BE2C (cell line): Measurements from ENCODE around the gene LHFPL2.

Experiments
- DNase-seq: peaks from one replicate; pipeline ENCODE4 v3.0.0-alpha.2; 2020
- H3K27me3 ChIP-seq: fragments of 250-450 bp; sonication (Bioruptor Pico); 2 replicates; pipeline ENCODE4 v1.5.1; 2020; ENCODE audit warnings: mild to moderate bottlenecking
- H3K36me3 ChIP-seq: fragments of 250-450 bp; sonication (Bioruptor Pico); 2 replicates; pipeline ENCODE4 v1.5.1; 2020; ENCODE audit warnings: mild to moderate bottlenecking
- H3K4me1 ChIP-seq: fragments of 250-450 bp; sonication (Bioruptor Pico); 2 replicates; pipeline ENCODE4 v1.5.1; 2020
- H3K4me3 ChIP-seq: 2 replicates; pipeline ENCODE4 v1.5.1; 2011; ENCODE audit warnings: low read depth, low read length
- H3K9me3 ChIP-seq: fragments of 250-450 bp; sonication (Bioruptor Pico); 2 replicates; pipeline ENCODE4 v1.5.1; 2020
- CTCF ChIP-seq: IDR thresholded peaks from 2 replicates; pipeline ENCODE4 v1.5.1; 2012; ENCODE audit warnings: mild to moderate bottlenecking, low read depth, low read length

LHFPL2 gene

GRCh38 chr5:78526049-78526525 is 122.5 kb downstream of the LHFPL2 start:
- Histone ChIP-seq H3K4me3 (no peak overlapping the region), H3K4me1 (peaks cover 5% of the 10 kb centered on the region), H3K36me3 (no peaks in the 10 kb centered on the region), H3K27me3 (no peaks in the 10 kb centered on the region), H3K9me3 (no peaks in the 10 kb centered on the region)
- no peak for TF ChIP-seq CTCF
- DNase-seq, result no peak

- Histone ChIP-seq H3K36me3 (no peaks in the 10 kb centered on the region), H3K4me1 (peaks cover 5% of the 10 kb centered on the region), H3K9me3 (no peaks in the 10 kb centered on the region), H3K4me3 (no peak overlapping the region), H3K27me3 (no peaks in the 10 kb centered on the region)
- no peak for DNase-seq
- TF ChIP-seq CTCF, result no peak
Measured at GRCh38 chr5:78523314-78524193, 125.0 kb downstream of the LHFPL2 start.

- TF ChIP-seq CTCF, result no peak
- DNase-seq, result no peak
- no peaks in the 10 kb centered on the region for H3K27me3 ChIP-seq
- H3K36me3 ChIP-seq, result no peaks in the 10 kb centered on the region
- peaks cover 5% of the 10 kb centered on the region for H3K4me1 ChIP-seq
- H3K9me3 ChIP-seq, result no peaks in the 10 kb centered on the region
- no peak overlapping the region for H3K4me3 ChIP-seq
Measured at GRCh38 chr5:78522476-78523260, 125.9 kb downstream of the LHFPL2 start.

GRCh38 chr5:78521455-78521854 is 127.1 kb downstream of the LHFPL2 start:
- H3K4me1 ChIP-seq, result peaks cover 5% of the 10 kb centered on the region
- TF ChIP-seq CTCF, result no peak
- no peaks in the 10 kb centered on the region for H3K9me3 ChIP-seq
- H3K27me3 ChIP-seq, result no peaks in the 10 kb centered on the region
- no peaks in the 10 kb centered on the region for H3K36me3 ChIP-seq
- H3K4me3 ChIP-seq, result no peak overlapping the region
- no peak for DNase-seq

- no peak overlapping the region for H3K4me3 ChIP-seq
- no peaks in the 10 kb centered on the region for H3K36me3 ChIP-seq
- H3K9me3 ChIP-seq, result no peaks in the 10 kb centered on the region
- peaks cover 5% of the 10 kb centered on the region for H3K4me1 ChIP-seq
- DNase-seq, result no peak
- no peak for TF ChIP-seq CTCF
- no peaks in the 10 kb centered on the region for H3K27me3 ChIP-seq
Measured at GRCh38 chr5:78519198-78519941, 129.2 kb downstream of the LHFPL2 start.
